Measurements from ENCODE around the gene GGT6. TPM values are rescaled to one million over a fixed set of nuclear protein-coding genes. Genes with fewer than 3 reads are reported as not detected.
A peak's percentile ranks its signal among the peaks of the same experiment; 100 is the strongest.

Gene GGT6, protein sequence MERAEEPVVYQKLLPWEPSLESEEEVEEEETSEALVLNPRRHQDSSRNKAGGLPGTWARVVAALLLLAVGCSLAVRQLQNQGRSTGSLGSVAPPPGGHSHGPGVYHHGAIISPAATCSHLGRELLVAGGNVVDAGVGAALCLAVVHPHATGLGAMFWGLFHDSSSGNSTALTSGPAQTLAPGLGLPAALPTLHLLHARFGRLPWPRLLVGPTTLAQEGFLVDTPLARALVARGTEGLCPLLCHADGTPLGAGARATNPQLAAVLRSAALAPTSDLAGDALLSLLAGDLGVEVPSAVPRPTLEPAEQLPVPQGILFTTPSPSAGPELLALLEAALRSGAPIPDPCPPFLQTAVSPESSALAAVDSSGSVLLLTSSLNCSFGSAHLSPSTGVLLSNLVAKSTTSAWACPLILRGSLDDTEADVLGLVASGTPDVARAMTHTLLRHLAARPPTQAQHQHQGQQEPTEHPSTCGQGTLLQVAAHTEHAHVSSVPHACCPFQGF
- 10 to 100 TPM; 20.7 to 34.4 (median 32.9) TPM for total RNA-seq
- 10 to 100 TPM; 27.0 to 36.1 TPM for polyA plus RNA-seq

DNA sequence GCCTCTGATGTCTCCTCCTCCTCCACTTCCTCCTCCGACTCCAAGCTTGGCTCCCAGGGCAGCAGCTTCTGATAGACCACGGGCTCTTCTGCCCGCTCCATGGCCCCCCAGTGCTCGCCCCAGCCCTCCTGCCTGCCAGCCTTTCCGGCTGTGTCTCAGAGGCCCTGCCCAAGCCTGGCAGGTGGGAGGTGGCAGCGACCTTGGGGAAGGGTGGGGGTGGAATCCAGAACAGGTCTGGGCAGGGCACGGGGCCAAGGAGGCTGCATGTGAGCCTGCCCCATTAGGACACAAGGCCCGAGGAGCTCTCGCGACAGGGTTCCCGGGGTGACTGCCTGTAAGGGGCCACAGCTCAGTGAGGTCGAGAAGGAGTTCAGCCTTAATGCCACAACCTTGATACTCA is at the start of gene GGT6:
Gene GGT6 (minus strand): TSS at position 157 of the 400 bp plus-strand sequence. CDS start 56 bp downstream, at position 101.
- TF ChIP-seq, protein P1, sequence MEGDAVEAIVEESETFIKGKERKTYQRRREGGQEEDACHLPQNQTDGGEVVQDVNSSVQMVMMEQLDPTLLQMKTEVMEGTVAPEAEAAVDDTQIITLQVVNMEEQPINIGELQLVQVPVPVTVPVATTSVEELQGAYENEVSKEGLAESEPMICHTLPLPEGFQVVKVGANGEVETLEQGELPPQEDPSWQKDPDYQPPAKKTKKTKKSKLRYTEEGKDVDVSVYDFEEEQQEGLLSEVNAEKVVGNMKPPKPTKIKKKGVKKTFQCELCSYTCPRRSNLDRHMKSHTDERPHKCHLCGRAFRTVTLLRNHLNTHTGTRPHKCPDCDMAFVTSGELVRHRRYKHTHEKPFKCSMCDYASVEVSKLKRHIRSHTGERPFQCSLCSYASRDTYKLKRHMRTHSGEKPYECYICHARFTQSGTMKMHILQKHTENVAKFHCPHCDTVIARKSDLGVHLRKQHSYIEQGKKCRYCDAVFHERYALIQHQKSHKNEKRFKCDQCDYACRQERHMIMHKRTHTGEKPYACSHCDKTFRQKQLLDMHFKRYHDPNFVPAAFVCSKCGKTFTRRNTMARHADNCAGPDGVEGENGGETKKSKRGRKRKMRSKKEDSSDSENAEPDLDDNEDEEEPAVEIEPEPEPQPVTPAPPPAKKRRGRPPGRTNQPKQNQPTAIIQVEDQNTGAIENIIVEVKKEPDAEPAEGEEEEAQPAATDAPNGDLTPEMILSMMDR (IDR thresholded peaks at IDR 0.05) = no peak
- Histone ChIP-seq H3K9me3 (no peaks in the 10 kb centered on the region), H3K27me3 (no peaks in the 10 kb centered on the region), H3K4me1 (peaks cover 13 to 22% (median 17%) of the 10 kb centered on the region in 3 donors), H3K27ac (peak within 1 kb of the TSS; percentile 49 to 85 (median 71)), H3K36me3 (no peaks in the 10 kb centered on the region), H3K4me3 (peak within 1 kb of the TSS; percentile 10 to 59 (median 50))
- ATAC-seq (peak; percentile 91 to 93 (median 91)), DNase-seq (peak; percentile 93 to 98 (median 94)), FAIRE-seq (no peak)
- intact Hi-C loops (cut with DNase I) = no loop called here
- 16 to 21% methylated on average over 12 of the region's 12 CpGs for WGBS, 2 donors

DNA sequence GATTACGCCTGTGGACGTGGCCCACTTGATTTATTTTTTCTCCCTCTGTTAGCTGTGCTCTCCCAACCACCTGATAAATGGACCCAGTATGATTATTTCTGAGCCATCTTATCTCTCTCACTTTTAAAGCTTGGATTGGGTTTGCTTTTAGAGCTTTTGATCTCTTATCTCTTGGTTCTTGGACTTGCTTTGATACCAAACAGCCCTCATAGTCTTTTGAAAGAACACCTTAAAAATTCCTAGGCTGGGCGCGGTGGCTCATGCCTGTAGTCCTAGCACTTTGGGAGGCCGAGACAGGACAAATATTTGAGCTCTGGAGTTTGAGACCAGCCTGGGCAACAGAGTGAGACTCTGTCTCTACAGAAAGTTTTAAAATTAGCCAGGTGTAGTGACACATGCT is 49.8 kb upstream of the GGT6 start:
- Histone ChIP-seq H3K9me3 (no peaks in the 10 kb centered on the region), H3K4me1 (no peaks in the 10 kb centered on the region), H3K27ac (no peak overlapping the region), H3K36me3 (no peaks in the 10 kb centered on the region), H3K4me3 (no peak overlapping the region), H3K27me3 (no peaks in the 10 kb centered on the region)
- FAIRE-seq (no peak), DNase-seq (no peak), ATAC-seq (no peak)
- WGBS, 2 donors = 79 to 81% methylated on average over 5 of the region's 5 CpGs
- intact Hi-C loops (cut with DNase I) = no loop called here
- TF ChIP-seq, protein P1 (IDR thresholded peaks at IDR 0.05) = no peak

DNA sequence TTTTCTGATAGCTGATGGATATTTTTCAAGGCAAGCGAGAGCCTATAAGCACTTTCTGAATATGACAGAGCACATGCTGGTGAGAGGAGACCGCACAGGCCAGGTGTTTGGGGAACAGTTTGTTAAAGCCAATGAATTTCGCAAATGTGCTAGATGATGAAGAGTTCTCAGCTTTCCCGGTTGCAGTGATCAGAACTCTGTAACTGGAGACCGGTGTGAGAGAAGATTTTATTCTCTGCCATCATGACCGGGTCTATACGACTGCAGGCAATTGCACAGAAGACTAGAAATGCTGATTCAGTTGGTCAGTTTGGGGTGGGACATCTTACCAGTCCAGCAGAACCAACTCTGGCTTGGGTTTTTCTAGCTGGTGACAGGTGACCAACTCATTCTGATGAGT is 49.4 kb upstream of the GGT6 start:
- ATAC-seq (no peak), DNase-seq (no peak), FAIRE-seq (no peak)
- no peaks in the 10 kb centered on the region for H3K27me3 ChIP-seq
- intact Hi-C loops (cut with DNase I) = no loop called here
- TF ChIP-seq, protein P1 (IDR thresholded peaks at IDR 0.05) = no peak
- 79 to 93% methylated on average over 7 of the region's 7 CpGs for WGBS, 2 donors
- no peak overlapping the region for H3K27ac ChIP-seq
- no peak overlapping the region for H3K4me3 ChIP-seq
- no peaks in the 10 kb centered on the region for H3K9me3 ChIP-seq
- no peaks in the 10 kb centered on the region for H3K36me3 ChIP-seq
- no peaks in the 10 kb centered on the region for H3K4me1 ChIP-seq

DNA sequence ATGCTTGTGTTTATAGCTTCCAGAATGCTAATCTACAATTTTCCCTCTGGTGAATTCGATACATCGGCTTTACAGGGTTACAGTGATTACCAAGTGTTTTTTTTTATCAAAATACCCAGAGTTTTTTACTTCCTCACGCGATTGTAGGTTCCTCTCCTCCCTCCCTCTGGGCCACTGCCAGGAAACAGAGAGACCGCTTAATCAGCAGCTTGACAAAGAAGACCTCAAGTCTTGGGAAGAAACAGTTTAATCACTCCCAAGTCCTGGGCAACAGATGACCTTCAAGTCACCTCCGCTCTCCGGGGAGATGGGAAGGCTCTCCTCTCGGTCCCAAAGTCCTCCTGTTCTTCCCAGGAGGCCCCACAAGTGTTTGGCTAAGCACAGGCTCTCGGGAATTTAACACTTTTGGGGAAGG is 47.4 kb upstream of the GGT6 start:
- intact Hi-C loops (cut with DNase I) = no loop called here
- no peaks in the 10 kb centered on the region for H3K4me1 ChIP-seq
- TF ChIP-seq, protein P1 (IDR thresholded peaks at IDR 0.05) = no peak
- DNase-seq (peak in 4 of 6 donors; percentile 28 to 65 (median 39)), ATAC-seq (peak in 3 of 4 donors; percentile 58 to 74 (median 59)), FAIRE-seq (no peak)
- WGBS, 2 donors = 4 to 5% methylated on average over 9 of the region's 9 CpGs
- no peaks in the 10 kb centered on the region for H3K27me3 ChIP-seq
- H3K27ac ChIP-seq = peak overlapping the region in 2 of 4 donors; percentile 13 to 24
- H3K4me3 ChIP-seq = no peak overlapping the region
- H3K9me3 ChIP-seq = no peaks in the 10 kb centered on the region
- H3K36me3 ChIP-seq = no peaks in the 10 kb centered on the region

Measured in pancreas (tissue), 10 donors.